Type B pancreatic cell (in vitro differentiated cells): ENCODE results near the gene IRF2BP2. TPM values are rescaled to one million over a fixed set of nuclear protein-coding genes. Genes with fewer than 3 reads are reported as not detected.

Experiments used
- DNase-seq: peaks from one replicate; pipeline ENCODE4 v3.0.0; 2021; ENCODE audit warnings: mixed read lengths; ENCODE audit not compliant: unreplicated experiment; ENCODE audit errors: extremely low spot score
- H3K27ac Mint-ChIP-seq: 2 replicates; pipeline ENCODE4 v1.8.0; 2021; ENCODE audit warnings: mild to moderate bottlenecking, mixed read lengths
- H3K27me3 Mint-ChIP-seq: 2 replicates; pipeline ENCODE4 v1.8.0; 2021; ENCODE audit warnings: mixed read lengths
- H3K36me3 Mint-ChIP-seq: 2 replicates; pipeline ENCODE4 v1.8.0; 2021; ENCODE audit warnings: mixed read lengths
- H3K4me1 Mint-ChIP-seq: one replicate; pipeline ENCODE4 v1.8.0; 2021; ENCODE audit warnings: mixed read lengths; ENCODE audit not compliant: unreplicated experiment
- H3K4me3 Mint-ChIP-seq: 2 replicates; pipeline ENCODE4 v1.8.0; 2021; ENCODE audit warnings: mild to moderate bottlenecking, mixed read lengths
- H3K9me3 Mint-ChIP-seq: 2 replicates; pipeline ENCODE4 v1.8.0; 2021; ENCODE audit warnings: mixed read lengths
- CTCF ChIP-seq: fragments of 200-600 bp; sonication (generic); conservative IDR thresholded peaks from 2 replicates; pipeline ENCODE4 v1.5.0; 2021; ENCODE audit warnings: antibody characterized with exemption, mild to moderate bottlenecking
- total RNA-seq: library from RNA; stranded (reverse); gene quantifications from 2 replicates; pipeline ENCODE4 v1.2.1, GENCODE V29; 2021; ENCODE audit warnings: low replicate concordance

Gene IRF2BP2
- total RNA-seq, 1 donor from 2014 or later: 181 TPM

GRCh38 chr1:234584926-234585325 is 25.1 kb downstream of the IRF2BP2 start:
- H3K36me3 Mint-ChIP-seq: no peaks in the 10 kb centered on the region
- DNase-seq: no peak
- H3K27ac Mint-ChIP-seq: no peak overlapping the region
- peaks cover 41% of the 10 kb centered on the region for H3K4me1 Mint-ChIP-seq
- no peaks in the 10 kb centered on the region for H3K9me3 Mint-ChIP-seq
- TF ChIP-seq CTCF: peak; percentile 52
- H3K4me3 Mint-ChIP-seq: no peak overlapping the region
- no peaks in the 10 kb centered on the region for H3K27me3 Mint-ChIP-seq

DNA sequence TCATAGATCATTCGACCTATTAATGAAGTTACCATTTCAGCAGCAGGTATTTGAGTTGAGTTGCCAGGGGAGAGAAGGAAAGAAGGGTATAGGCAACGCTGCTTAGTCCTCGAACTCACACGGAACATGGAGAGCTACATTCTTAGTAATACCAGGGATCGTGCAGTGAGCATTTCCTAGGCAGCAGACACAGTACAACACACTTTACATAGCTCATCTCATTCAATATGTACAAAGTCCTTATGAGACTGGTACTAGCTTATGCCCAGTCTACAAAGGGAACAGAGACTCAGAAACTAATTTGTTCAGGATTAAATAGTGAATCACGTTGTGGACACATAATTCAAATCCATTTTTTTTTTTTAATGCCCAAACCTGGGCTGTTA is 25.6 kb downstream of the IRF2BP2 start:
- H3K27me3 Mint-ChIP-seq: no peaks in the 10 kb centered on the region
- no peak for DNase-seq
- no peak overlapping the region for H3K27ac Mint-ChIP-seq
- no peaks in the 10 kb centered on the region for H3K36me3 Mint-ChIP-seq
- H3K4me3 Mint-ChIP-seq: no peak overlapping the region
- no peak for TF ChIP-seq CTCF
- H3K4me1 Mint-ChIP-seq: peaks cover 41% of the 10 kb centered on the region
- no peaks in the 10 kb centered on the region for H3K9me3 Mint-ChIP-seq

- no peak overlapping the region for H3K27ac Mint-ChIP-seq
- H3K27me3 Mint-ChIP-seq: no peaks in the 10 kb centered on the region
- no peaks in the 10 kb centered on the region for H3K9me3 Mint-ChIP-seq
- peaks cover 41% of the 10 kb centered on the region for H3K4me1 Mint-ChIP-seq
- no peak for TF ChIP-seq CTCF
- H3K4me3 Mint-ChIP-seq: no peak overlapping the region
- DNase-seq: no peak
- no peaks in the 10 kb centered on the region for H3K36me3 Mint-ChIP-seq
Measured at GRCh38 chr1:234583755-234584419, 26.1 kb downstream of the IRF2BP2 start.

DNA sequence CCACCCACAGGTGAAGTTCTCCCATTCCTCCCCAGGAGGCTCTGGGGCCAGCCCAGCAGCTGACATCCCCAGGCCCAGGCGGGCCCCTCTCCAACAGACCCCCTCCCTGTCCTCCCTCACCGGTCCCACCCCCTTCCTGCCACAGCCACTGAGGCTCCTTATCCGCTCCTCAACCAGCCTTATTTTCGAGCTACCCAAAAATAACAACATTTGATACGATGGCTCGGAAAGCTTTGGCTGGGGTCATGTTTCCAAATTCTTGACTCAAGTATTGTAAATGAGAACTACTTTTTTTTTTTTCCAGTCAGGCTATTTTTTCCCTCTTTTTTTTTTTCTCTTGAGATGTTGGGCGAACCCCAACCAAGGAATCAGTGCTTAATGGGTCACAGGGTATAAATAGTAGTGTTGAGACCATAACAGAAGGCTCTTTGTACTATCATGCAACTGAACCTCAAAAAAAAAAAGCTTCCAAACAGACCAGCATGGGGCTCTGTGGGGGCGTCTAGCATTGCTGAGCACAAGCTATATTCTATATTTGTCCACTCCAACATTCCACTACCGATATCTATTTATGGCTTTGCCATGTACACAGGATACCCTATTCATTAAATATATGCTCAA is 27.2 kb downstream of the IRF2BP2 start:
- H3K27ac Mint-ChIP-seq: no peak overlapping the region
- H3K4me3 Mint-ChIP-seq: no peak overlapping the region
- H3K27me3 Mint-ChIP-seq: no peaks in the 10 kb centered on the region

GRCh38 chr1:234582186-234582585 is 27.8 kb downstream of the IRF2BP2 start:
- Mint-ChIP-seq H3K4me3 (peak overlapping the region; percentile 3), H3K27ac (no peak overlapping the region), H3K36me3 (no peaks in the 10 kb centered on the region), H3K27me3 (no peaks in the 10 kb centered on the region), H3K9me3 (no peaks in the 10 kb centered on the region), H3K4me1 (peaks cover 41% of the 10 kb centered on the region)
- no peak for TF ChIP-seq CTCF
- no peak for DNase-seq

More for the DNA sequence above, 27.2 kb downstream of the IRF2BP2 start:
- H3K9me3 Mint-ChIP-seq: no peaks in the 10 kb centered on the region
- DNase-seq: no peak
- H3K36me3 Mint-ChIP-seq: no peaks in the 10 kb centered on the region
- peaks cover 41% of the 10 kb centered on the region for H3K4me1 Mint-ChIP-seq
- no peak for TF ChIP-seq CTCF
